ENCODE measurements around the gene FBRSL1.

FBRSL1 gene

GRCh38 chr12:132485619-132486018 lies 4.3 kb upstream of the FBRSL1 start:
- no peak for DNase-seq

GRCh38 chr12:132486168-132486567 lies 3.8 kb upstream of the FBRSL1 start:
- no peak for DNase-seq

- DNase-seq, result no peak
Observed at GRCh38 chr12:132486576-132486975, 3.4 kb upstream of the FBRSL1 start.

GRCh38 chr12:132487311-132487741 lies 2.6 kb upstream of the FBRSL1 start:
- no peak for DNase-seq

GRCh38 chr12:132488127-132489077 lies 1.5 kb upstream of the FBRSL1 start:
- peak; percentile 37 for DNase-seq

GRCh38 chr12:132489078-132489601 lies 811 bp upstream of the FBRSL1 start:
- DNase-seq, result peak; percentile 69

GRCh38 chr12:132490422-132491137 lies 629 bp downstream of the FBRSL1 start:
- DNase-seq, result no peak

GRCh38 chr12:132491138-132491663 lies 1.2 kb downstream of the FBRSL1 start:
- DNase-seq, result no peak

GRCh38 chr12:132491761-132492378 lies 1.9 kb downstream of the FBRSL1 start:
- DNase-seq, result no peak

GRCh38 chr12:132492522-132492921 lies 2.6 kb downstream of the FBRSL1 start:
- no peak for DNase-seq

GRCh38 chr12:132492951-132493350 lies 3.0 kb downstream of the FBRSL1 start:
- no peak for DNase-seq

- no peak for DNase-seq
Observed at GRCh38 chr12:132493482-132494178, 3.7 kb downstream of the FBRSL1 start.

- DNase-seq, result no peak
Observed at GRCh38 chr12:132494294-132495164, 4.6 kb downstream of the FBRSL1 start.

GRCh38 chr12:132495165-132495544 lies 5.2 kb downstream of the FBRSL1 start:
- DNase-seq, result no peak

GRCh38 chr12:132495629-132496357 lies 5.8 kb downstream of the FBRSL1 start:
- no peak for DNase-seq

- DNase-seq, result no peak
Observed at GRCh38 chr12:132496358-132496669, 6.4 kb downstream of the FBRSL1 start.

- no peak for DNase-seq
Observed at GRCh38 chr12:132496710-132497109, 6.8 kb downstream of the FBRSL1 start.

GRCh38 chr12:132497514-132498405 lies 7.8 kb downstream of the FBRSL1 start:
- DNase-seq, result no peak

GRCh38 chr12:132498931-132499330 lies 9.0 kb downstream of the FBRSL1 start:
- no peak for DNase-seq

Data from activated CD8-positive, alpha-beta memory T cell treated with anti-CD3 and anti-CD28 coated beads, Interleukin-2, amount 50 U/mL, for 4 hours (primary cell).